Measurements from ENCODE around the gene ARHGAP42. TPM values are rescaled to one million over a fixed set of nuclear protein-coding genes. Genes with fewer than 3 reads are reported as not detected.

ARHGAP42 gene
- polyA plus RNA-seq, 1 donor from 2014 or later, result 0.75 TPM

DNA sequence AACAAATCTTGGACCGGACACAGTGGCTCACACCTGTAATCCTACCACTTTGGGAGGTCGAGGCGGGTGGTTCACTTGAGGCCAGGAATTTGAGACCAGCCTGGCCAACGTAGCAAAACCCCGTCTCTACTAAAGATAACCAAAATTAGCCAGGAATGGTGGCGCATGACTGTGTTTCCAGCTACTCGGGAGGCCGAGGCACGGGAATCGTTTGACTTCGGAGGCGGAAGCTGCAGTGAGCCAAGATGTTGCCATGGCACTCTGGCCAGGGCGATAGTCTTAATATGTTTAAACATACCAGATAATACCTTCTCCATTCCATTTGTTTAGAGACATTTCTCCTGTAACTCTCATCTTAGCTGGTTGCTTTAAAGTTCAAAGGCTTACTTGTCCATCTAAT, 218.6 kb downstream of the ARHGAP42 start:
- peaks cover 5 to 12% (median 6%) of the 10 kb centered on the region in 3 donors for H3K4me1 Mint-ChIP-seq
- no peak overlapping the region for H3K27ac Mint-ChIP-seq
- no peaks in the 10 kb centered on the region for H3K27me3 Mint-ChIP-seq

DNA sequence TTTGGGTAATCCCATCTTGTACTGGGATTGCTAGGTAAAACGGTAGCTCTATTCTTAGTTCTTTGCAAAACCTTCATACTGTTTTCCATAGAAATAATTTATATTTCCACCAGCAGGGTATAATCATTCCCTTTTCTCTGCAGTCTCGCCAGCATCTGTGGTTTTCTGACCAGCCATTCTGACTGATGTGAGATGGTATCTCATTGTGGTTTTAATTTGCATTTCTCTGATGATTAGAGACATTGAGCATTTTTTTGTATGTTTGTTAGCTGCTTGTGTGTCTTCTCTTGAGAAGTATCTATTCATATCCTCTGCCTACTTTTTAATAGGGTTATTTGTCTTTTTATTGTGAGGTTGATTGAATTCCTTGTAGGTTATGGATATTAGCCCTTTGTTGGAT, 221.7 kb downstream of the ARHGAP42 start:
- peak overlapping the region in 1 of 4 donors; percentile 38 for H3K4me3 Mint-ChIP-seq
- H3K9me3 Mint-ChIP-seq, result no peaks in the 10 kb centered on the region
- peaks cover 4% of the 10 kb centered on the region for H3K36me3 Mint-ChIP-seq
- peaks cover 9 to 20% (median 13%) of the 10 kb centered on the region in 3 donors for H3K4me1 Mint-ChIP-seq
- H3K27me3 Mint-ChIP-seq, result no peaks in the 10 kb centered on the region
- H3K27ac Mint-ChIP-seq, result no peak overlapping the region

More for the DNA sequence above, 218.6 kb downstream of the ARHGAP42 start:
- Mint-ChIP-seq H3K9me3 (no peaks in the 10 kb centered on the region), H3K36me3 (peaks cover 4% of the 10 kb centered on the region), H3K4me3 (no peak overlapping the region)

DNA sequence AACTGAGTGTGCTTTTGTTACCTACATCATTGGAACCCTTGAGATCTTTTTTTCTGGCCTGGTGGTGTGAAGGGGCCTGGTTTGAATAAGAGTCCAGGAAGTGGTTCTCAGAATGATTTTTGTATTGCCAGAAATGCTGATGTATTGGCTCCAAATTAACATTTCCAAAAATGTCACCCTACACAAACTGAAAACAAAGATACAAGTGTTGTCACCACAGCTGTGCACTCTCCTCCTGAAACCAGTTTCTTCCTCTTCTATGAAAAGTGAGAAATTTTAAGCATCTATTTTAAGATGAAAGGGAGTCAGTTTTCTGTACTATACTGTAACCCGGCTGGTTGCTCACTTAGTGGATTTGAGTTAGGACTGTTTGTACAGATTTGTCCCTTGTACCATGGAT, 223.7 kb downstream of the ARHGAP42 start:
- no peaks in the 10 kb centered on the region for H3K9me3 Mint-ChIP-seq
- peaks cover 3% of the 10 kb centered on the region for H3K36me3 Mint-ChIP-seq
- peaks cover 9 to 20% (median 13%) of the 10 kb centered on the region in 3 donors for H3K4me1 Mint-ChIP-seq
- H3K27ac Mint-ChIP-seq, result peak overlapping the region in 1 of 3 donors; percentile 47
- H3K27me3 Mint-ChIP-seq, result no peaks in the 10 kb centered on the region
- H3K4me3 Mint-ChIP-seq, result no peak overlapping the region

DNA sequence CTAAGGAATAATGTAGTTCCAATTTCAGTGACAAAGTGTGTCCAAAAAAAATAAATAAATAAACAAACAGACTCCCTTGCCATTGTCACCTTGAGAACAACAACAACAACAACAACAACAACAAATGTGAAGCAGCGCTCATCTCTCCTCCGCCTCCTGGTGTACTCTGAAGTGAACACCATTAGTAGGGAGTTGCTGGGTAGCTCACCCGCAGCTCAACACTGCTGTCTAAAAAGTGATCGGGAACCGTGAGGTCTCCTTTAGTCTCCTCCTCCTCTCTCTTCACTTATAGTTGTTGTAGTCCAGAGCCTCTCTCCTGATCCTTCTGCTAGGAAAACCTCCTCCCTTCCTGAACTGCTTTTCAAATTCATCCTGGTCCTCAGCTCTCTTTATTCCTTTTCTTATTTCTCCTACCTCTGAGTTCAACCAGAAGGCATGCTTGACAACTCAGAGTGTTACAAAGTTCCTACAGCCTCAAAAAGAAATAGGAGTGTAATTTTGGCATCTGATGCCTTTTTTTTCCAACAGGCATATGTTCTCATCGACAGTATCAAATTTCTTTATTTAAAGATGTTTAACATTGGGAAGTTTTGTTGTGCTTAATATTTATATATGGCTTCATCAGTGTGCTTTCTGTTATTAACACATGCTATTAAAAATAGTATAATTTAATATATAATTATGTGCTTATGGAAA, 227.5 kb downstream of the ARHGAP42 start:
- peaks cover 5% of the 10 kb centered on the region for H3K36me3 Mint-ChIP-seq
- no peak overlapping the region for H3K4me3 Mint-ChIP-seq
- no peaks in the 10 kb centered on the region for H3K9me3 Mint-ChIP-seq
- H3K27me3 Mint-ChIP-seq, result no peaks in the 10 kb centered on the region
- H3K27ac Mint-ChIP-seq, result no peak overlapping the region
- peaks cover 5 to 13% (median 11%) of the 10 kb centered on the region in 3 donors for H3K4me1 Mint-ChIP-seq

DNA sequence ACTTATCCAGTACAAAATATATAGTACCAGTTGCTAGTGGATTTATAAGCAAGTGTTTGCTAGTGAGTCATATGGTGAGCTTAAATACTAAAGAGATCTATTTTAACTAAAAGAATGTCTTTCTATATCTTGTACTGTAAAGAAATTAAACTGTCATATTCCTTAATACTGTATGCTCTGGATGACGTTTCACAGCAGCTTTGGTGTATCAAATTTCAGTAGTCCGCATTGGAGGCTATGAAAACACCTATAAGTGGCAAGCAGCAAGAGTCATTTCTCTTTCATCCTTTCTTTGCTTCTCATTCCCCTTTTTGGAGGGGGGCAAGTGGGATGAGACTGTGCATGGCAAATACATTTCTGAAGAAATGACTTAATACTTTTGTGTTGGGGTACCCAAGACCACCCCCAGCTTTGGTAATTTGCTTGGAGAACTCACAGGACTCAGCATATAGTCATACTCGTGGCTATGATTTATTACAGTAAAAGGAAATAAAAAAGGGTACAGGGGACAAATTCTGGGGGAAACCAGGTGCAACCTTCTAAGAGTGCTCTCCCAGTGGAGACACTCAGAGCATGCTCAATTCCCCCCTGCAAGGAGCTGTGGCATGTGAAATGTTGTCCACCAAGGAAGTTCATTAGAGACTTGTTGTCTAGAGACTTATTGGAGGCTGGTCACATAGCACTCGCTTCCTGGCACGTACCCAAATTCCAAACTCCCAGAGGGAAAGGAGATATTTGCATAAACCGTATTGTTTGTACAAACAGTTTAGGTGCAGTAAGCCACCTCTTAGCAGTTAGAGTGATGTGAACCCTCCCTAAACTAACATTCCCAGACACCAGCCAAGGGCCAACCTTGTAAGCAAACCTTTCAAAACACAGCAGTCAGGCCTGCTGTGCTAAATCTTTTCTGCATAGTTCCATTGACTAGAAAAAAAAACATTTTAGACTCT, 231.7 kb downstream of the ARHGAP42 start:
- Mint-ChIP-seq H3K27me3 (no peaks in the 10 kb centered on the region), H3K4me1 (no peaks in the 10 kb centered on the region), H3K9me3 (no peaks in the 10 kb centered on the region), H3K27ac (no peak overlapping the region), H3K4me3 (no peak overlapping the region), H3K36me3 (peaks cover 3% of the 10 kb centered on the region)

DNA sequence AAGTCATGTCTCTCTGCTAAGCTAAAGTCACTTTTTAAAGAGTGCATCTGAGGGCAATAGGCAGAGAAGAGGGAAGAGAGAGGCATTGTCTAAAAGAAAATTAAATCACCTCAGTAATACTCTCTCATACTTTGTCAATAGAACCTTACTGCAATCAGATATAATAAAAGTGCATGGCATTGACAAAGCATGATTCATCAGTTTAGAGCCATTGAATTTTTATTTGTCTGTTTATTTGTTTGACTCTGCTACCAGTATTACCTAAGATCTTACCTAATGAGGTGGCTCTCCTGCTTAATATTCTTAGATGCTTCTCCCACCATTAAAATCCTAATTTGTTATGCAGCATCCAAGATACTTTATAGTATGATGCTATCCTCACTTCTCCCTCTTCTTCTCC, 233.5 kb downstream of the ARHGAP42 start:
- Mint-ChIP-seq H3K27ac (no peak overlapping the region), H3K9me3 (no peaks in the 10 kb centered on the region), H3K27me3 (no peaks in the 10 kb centered on the region), H3K4me1 (no peaks in the 10 kb centered on the region), H3K4me3 (no peak overlapping the region), H3K36me3 (peaks cover 3% of the 10 kb centered on the region)

DNA sequence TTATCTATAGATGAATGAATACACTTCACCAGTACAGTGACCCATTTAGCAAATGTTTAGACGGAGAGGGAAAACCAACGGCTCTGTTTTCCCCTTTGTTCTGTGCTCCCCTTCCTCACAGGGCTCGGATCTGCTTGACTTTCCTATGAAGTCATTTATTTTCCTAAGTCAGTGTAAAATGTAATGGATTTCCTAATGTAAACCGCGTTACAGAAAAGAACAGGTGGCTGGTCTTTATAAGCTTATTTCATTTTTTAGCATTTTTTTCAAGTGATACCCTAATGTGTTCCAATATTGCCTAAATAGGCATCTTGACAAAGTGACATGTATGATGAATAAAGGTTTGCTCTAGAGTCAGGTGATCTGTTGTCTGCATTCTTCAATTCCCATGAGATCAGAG, 235.0 kb downstream of the ARHGAP42 start:
- Mint-ChIP-seq H3K27me3 (no peaks in the 10 kb centered on the region), H3K9me3 (no peaks in the 10 kb centered on the region), H3K4me3 (no peak overlapping the region), H3K27ac (no peak overlapping the region), H3K4me1 (peaks cover 0 to 2% (median 0%) of the 10 kb centered on the region in 3 donors), H3K36me3 (no peaks in the 10 kb centered on the region)

DNA sequence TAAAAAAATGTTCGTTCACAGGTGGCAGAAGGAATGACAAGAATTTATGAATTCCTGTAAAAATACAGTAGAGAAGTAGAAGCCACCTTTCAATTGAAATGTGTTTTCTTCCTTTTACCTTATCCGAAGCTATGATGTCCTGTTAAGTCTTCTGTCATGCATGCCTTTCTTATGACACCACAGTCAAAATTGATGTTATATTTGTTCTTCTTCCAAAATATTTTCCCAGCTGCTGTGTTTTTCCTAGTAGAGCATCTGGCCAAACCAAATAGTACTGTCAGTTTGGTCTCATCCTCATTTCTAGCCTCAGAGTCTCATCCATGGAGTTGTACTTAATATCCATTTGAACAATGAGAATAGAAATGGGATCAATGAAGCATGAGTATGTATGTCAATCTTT, 236.5 kb downstream of the ARHGAP42 start:
- H3K27ac Mint-ChIP-seq, result no peak overlapping the region
- H3K9me3 Mint-ChIP-seq, result no peaks in the 10 kb centered on the region
- no peaks in the 10 kb centered on the region for H3K27me3 Mint-ChIP-seq
- H3K4me1 Mint-ChIP-seq, result peaks cover 0 to 2% (median 0%) of the 10 kb centered on the region in 3 donors
- no peak overlapping the region for H3K4me3 Mint-ChIP-seq
- no peaks in the 10 kb centered on the region for H3K36me3 Mint-ChIP-seq

DNA sequence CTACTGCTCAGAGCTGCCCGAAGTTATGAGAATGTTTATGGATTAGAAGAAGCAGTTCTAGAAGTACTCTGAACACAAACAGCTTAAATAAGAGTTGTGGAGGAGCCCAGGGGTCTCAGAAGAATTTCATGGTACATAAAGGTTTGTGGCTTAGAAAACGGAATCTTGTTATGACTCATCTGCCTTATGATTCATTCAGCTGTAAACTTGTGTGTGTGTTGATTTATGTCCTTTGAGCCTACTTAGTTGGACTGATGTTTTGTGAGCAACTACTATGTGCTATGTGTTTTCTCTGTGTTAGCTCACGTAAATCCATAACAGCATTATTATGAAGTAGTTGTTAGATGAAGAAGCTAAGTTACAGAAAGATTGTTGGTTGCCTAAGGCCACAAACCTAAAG, 238.8 kb downstream of the ARHGAP42 start:
- H3K27me3 Mint-ChIP-seq, result no peaks in the 10 kb centered on the region
- no peak overlapping the region for H3K27ac Mint-ChIP-seq
- H3K4me3 Mint-ChIP-seq, result no peak overlapping the region
- no peaks in the 10 kb centered on the region for H3K36me3 Mint-ChIP-seq
- H3K4me1 Mint-ChIP-seq, result peaks cover 0 to 2% (median 0%) of the 10 kb centered on the region in 3 donors
- no peaks in the 10 kb centered on the region for H3K9me3 Mint-ChIP-seq

DNA sequence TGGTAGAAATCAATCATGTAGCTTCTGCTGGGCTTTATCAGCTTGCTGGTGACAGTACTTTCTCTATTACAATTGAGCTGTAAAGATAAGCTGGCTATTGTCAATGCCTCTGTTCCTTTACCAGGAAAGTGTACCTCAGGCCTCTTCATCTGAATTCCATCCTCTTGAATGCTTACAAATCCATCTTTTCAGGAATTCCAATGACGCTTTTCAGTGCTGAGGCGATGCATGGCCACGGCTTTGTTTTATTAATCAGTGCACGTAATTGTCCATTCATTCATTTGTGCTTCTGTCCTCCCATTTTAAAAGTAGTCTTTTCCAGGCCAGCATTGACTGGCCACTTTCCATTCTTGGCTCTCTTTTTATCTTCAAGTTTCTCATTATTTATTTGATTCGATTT, 240.5 kb downstream of the ARHGAP42 start:
- Mint-ChIP-seq H3K4me1 (peaks cover 2 to 10% (median 4%) of the 10 kb centered on the region in 3 donors), H3K9me3 (no peaks in the 10 kb centered on the region), H3K27ac (no peak overlapping the region), H3K36me3 (no peaks in the 10 kb centered on the region), H3K4me3 (no peak overlapping the region), H3K27me3 (no peaks in the 10 kb centered on the region)

DNA sequence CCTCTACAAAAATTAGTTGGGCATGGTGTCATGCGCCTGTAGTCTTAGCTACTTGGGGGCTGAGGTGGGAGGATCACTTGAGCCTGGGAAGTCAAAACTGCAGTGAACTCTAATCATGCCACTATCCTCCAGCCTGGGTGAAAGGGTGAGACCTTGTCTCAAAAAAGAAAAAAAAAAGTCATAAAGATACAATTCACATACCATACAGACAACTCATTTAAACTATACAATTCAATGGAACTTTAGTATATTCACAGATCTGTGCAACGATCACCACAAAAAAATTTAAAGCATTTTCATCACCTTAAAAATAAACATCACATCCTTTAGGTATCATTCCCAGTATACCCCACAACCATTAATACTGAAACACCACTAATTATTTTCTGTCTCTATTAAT, 241.3 kb downstream of the ARHGAP42 start:
- Mint-ChIP-seq H3K9me3 (no peaks in the 10 kb centered on the region), H3K27me3 (no peaks in the 10 kb centered on the region), H3K4me3 (no peak overlapping the region), H3K4me1 (peaks cover 3 to 11% (median 5%) of the 10 kb centered on the region in 3 donors), H3K36me3 (no peaks in the 10 kb centered on the region), H3K27ac (no peak overlapping the region)

DNA sequence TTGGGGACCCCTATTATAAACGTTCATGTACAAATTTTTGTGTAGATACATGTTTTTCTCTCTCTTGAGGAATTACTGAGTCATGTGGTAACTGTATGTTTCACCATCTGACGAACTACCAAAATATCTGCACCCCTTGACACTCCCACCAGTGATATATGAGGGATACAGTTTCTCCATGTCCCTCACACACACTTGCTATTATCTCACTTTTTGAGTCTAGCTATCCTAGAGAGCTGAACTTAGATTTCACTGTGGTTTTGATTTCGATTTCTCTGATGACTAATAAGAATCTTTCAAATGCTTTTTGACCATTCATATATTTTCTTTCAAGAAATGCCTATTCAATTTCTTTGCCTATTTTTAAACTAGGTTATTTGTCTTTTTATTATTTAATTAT, 242.3 kb downstream of the ARHGAP42 start:
- H3K4me1 Mint-ChIP-seq, result peaks cover 3 to 11% (median 5%) of the 10 kb centered on the region in 3 donors

DNA sequence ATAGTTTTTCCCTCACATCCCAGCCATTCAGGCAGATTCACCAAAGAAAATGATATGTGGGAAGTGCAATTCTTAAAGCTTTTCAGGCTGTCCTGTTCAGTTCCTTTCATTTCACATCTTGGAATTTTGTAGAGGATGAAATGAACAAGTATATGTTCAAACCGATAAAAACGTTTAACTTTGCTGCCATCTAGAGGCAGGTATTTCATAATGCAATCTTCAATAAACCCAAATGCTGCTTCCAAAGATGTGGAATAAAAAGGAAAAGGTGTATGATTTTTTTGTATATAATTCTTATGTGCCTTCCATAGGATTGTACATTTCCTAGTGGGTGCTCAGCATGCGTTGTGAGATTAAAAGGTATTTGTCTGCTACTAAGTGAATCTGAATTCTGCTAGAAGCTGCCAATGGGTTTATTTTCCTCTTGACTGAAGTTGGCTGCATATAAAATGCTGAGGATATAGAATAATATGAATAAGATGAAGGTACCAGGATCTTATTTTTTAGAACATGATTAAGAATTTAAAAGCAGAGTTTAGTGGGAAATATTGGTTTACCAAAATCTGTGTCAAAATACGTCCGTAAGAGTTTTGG, 243.2 kb downstream of the ARHGAP42 start:
- Mint-ChIP-seq H3K9me3 (no peaks in the 10 kb centered on the region), H3K4me3 (no peak overlapping the region), H3K27me3 (no peaks in the 10 kb centered on the region), H3K27ac (no peak overlapping the region), H3K36me3 (no peaks in the 10 kb centered on the region), H3K4me1 (peaks cover 3 to 11% (median 5%) of the 10 kb centered on the region in 3 donors)

More for the DNA sequence above, 242.3 kb downstream of the ARHGAP42 start:
- Mint-ChIP-seq H3K4me3 (no peak overlapping the region), H3K27me3 (no peaks in the 10 kb centered on the region), H3K36me3 (no peaks in the 10 kb centered on the region), H3K9me3 (no peaks in the 10 kb centered on the region), H3K27ac (no peak overlapping the region)

DNA sequence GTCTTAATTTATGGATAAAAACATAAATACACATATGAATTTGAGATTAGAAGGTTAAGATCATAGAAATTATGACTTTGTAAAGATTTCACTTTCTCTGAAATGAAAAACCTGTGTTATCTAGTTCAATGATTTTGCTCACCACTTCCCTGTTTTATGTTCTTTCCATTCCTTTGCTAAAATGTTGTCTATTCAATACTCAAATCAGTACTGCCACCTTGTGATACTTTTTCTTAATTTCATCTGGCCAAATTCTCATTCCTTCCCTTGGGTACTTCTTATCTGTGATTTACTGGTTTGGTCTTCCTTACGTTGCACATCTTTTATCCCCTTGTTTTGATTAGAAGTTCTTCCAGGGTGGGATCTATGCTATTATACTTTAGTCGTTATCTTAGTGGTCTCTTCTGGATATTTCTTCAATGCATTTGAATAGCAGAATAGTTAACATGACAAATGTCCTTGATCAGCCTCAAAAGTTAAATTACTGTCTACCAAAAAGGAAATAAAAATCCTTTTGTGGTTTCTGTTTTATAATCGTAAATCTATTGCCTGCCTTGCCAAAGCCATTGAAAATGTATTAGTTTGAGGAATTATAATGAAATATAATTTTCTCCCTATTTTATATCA, 245.5 kb downstream of the ARHGAP42 start:
- Mint-ChIP-seq H3K4me1 (peaks cover 3 to 9% (median 5%) of the 10 kb centered on the region in 3 donors), H3K27ac (no peak overlapping the region), H3K4me3 (no peak overlapping the region), H3K36me3 (no peaks in the 10 kb centered on the region), H3K27me3 (no peaks in the 10 kb centered on the region), H3K9me3 (no peaks in the 10 kb centered on the region)

DNA sequence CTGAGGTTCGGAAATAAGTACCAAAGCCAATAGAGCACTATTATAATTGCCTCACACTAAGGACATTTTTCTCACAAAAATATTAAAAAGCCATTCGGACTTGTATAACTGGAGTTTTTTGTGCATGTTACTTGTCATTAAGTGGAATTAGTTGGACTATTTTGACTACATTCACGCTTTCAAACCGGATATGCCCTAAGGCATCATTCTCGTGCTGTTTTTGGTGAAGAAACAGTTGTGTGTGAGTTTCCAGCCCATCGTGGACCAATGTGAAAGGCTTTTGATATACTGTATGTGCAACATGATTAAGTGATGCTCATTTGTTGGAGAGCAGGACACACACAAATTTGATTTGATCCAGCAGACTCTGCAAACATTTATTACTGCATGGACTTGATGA, 249.7 kb downstream of the ARHGAP42 start:
- H3K36me3 Mint-ChIP-seq, result peaks cover 2% of the 10 kb centered on the region
- no peaks in the 10 kb centered on the region for H3K9me3 Mint-ChIP-seq

More for the DNA sequence above, 249.7 kb downstream of the ARHGAP42 start:
- H3K4me3 Mint-ChIP-seq, result no peak overlapping the region
- no peaks in the 10 kb centered on the region for H3K27me3 Mint-ChIP-seq
- H3K27ac Mint-ChIP-seq, result no peak overlapping the region
- peaks cover 3 to 9% (median 5%) of the 10 kb centered on the region in 3 donors for H3K4me1 Mint-ChIP-seq

Data from IgD-negative memory B cell (primary cell).